AG10803 (cell line): ENCODE measurements around the gene ANKRD37.

Experiments used
- DNase-seq: peaks from one replicate; pipeline ENCODE4 v3.0.0; 2010; ENCODE audit warnings: low read depth
- H3K4me3 ChIP-seq: 2 replicates; pipeline ENCODE4 v1.5.1; 2011; ENCODE audit warnings: mild to moderate bottlenecking, low read length, control low read depth
- TF ChIP-seq, protein P1 (sequence below): conservative IDR thresholded peaks from 2 replicates; pipeline ENCODE4 v1.5.1; 2011; ENCODE audit warnings: mild to moderate bottlenecking, low read length, control low read depth, inconsistent platforms

The ANKRD37 gene

DNA sequence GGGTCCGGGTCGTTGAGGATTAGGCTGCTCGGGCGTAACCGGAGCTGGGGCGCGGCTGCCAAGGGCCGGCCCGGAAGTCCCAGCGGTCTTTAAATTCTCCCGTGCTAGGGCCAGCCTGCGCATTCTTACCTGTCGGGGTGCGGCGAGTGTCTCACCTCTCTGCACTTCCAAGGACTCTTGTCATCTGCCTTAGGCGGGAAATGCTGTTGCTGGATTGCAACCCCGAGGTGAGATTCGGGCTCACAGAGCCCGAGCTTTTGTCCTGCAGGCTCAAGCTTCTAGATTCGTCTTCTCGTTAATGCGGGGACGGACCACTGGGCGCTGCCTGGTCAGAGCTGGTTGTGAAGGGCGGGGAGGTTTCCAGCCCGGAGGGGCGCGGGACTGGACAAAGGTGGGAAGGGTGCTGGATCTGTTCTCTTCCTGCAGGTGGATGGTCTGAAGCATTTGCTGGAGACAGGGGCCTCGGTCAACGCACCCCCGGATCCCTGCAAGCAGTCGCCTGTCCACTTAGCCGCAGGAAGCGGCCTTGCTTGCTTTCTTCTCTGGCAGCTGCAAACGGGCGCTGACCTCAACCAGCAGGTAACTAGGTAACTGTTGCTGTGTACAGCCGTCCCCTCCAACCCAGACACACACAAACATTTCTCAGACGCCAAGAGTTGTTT is at the start of gene ANKRD37:
ANKRD37 (plus strand) TSS at position 118 of the 662 bp plus-strand sequence; CDS start at position 201, 83 bp downstream.
- DNase-seq = peak; percentile 38
- TF ChIP-seq, protein P1, sequence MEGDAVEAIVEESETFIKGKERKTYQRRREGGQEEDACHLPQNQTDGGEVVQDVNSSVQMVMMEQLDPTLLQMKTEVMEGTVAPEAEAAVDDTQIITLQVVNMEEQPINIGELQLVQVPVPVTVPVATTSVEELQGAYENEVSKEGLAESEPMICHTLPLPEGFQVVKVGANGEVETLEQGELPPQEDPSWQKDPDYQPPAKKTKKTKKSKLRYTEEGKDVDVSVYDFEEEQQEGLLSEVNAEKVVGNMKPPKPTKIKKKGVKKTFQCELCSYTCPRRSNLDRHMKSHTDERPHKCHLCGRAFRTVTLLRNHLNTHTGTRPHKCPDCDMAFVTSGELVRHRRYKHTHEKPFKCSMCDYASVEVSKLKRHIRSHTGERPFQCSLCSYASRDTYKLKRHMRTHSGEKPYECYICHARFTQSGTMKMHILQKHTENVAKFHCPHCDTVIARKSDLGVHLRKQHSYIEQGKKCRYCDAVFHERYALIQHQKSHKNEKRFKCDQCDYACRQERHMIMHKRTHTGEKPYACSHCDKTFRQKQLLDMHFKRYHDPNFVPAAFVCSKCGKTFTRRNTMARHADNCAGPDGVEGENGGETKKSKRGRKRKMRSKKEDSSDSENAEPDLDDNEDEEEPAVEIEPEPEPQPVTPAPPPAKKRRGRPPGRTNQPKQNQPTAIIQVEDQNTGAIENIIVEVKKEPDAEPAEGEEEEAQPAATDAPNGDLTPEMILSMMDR = 0 out of 2 replicates have a peak, but pooled peaks have one; percentile 15
- peak within 1 kb of the TSS; percentile 84 for H3K4me3 ChIP-seq

DNA sequence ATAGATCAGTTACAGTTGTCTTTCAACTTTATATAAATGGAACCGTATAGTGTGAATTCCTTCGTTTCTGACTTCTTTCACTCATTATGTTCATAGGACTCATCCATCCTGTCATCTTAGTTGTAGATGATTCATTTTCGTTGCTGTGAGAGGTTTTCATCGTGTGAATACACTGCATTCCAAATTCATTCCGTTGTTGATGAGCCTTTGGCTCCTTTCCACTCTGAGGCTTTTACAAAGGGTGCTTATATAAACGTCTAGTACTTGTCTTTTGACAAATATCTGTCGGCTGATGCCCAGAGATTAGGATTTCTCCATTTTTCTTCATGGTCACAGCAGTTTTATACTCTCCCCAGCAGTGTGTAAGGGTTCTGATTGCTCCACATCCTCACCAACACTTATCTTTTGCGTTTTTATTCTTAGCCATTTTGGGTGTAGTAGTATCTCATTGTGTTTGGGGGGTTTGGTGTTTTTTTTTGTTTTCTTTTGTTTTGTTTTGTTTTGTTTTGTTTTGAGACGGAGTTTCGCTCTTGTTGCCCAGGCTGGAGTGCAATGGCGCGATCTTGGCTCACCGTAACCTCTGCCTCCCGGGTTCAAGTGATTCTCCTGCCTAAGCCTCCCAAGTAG is 49.6 kb upstream of the ANKRD37 start:
- H3K4me3 ChIP-seq = no peak overlapping the region
- TF ChIP-seq, protein P1 = no peak
- DNase-seq = no peak

- H3K4me3 ChIP-seq = no peak overlapping the region
- DNase-seq = no peak
Observed at GRCh38 chr4:185351691-185352090, 45.0 kb upstream of the ANKRD37 start.

GRCh38 chr4:185352202-185352601 is 44.4 kb upstream of the ANKRD37 start:
- no peak for DNase-seq
- TF ChIP-seq, protein P1 = no peak
- no peak overlapping the region for H3K4me3 ChIP-seq

More at GRCh38 chr4:185351691-185352090, 45.0 kb upstream of the ANKRD37 start:
- TF ChIP-seq, protein P1 = no peak

GRCh38 chr4:185352741-185353140 is 43.9 kb upstream of the ANKRD37 start:
- no peak for DNase-seq
- no peak overlapping the region for H3K4me3 ChIP-seq
- TF ChIP-seq, protein P1 = no peak

GRCh38 chr4:185357211-185357610 is 39.4 kb upstream of the ANKRD37 start:
- H3K4me3 ChIP-seq = no peak overlapping the region
- TF ChIP-seq, protein P1 = no peak
- DNase-seq = peak; percentile 9
